HL-60 (cell line): Measurements from ENCODE around the gene SLC9A7.

Source experiments
- DNase-seq, 2 experiments: peaks; one replicate each; pipeline ENCODE4 v3.0.0-alpha.2; 2010 to 2020; ENCODE audit warnings: low read depth in 1 of 2, low spot score in 1 of 2
- H3K27ac ChIP-seq: fragments of 250-450 bp; sonication (Bioruptor Pico); replicated peaks from 2 replicates; pipeline ENCODE4 v1.5.1; 2020; ENCODE audit warnings: mild to moderate bottlenecking, moderate library complexity
- H3K27me3 ChIP-seq: fragments of 250-450 bp; sonication (Bioruptor Pico); 2 replicates; pipeline ENCODE4 v1.5.1; 2021; ENCODE audit warnings: mild to moderate bottlenecking, moderate library complexity; ENCODE audit not compliant: insufficient read depth, poor library complexity, severe bottlenecking
- H3K4me3 ChIP-seq: replicated peaks from 2 replicates; pipeline ENCODE4 v1.5.1; 2011; ENCODE audit warnings: mild to moderate bottlenecking, control low read depth, low read length; ENCODE audit not compliant: insufficient read depth
- GABPA ChIP-seq: IDR thresholded peaks from 2 replicates; pipeline ENCODE4 v1.6.1; 2012; ENCODE audit warnings: low read depth
- POLR2AphosphoS5 ChIP-seq: IDR thresholded peaks from 2 replicates; pipeline ENCODE4 v1.6.1; 2012; ENCODE audit warnings: low read depth
- REST ChIP-seq: IDR thresholded peaks from 2 replicates; pipeline ENCODE4 v1.6.1; 2012; ENCODE audit warnings: low read depth; ENCODE audit not compliant: insufficient replicate concordance
- SPI1 ChIP-seq: IDR thresholded peaks from 2 replicates; pipeline ENCODE4 v1.6.1; 2012; ENCODE audit warnings: low read depth, mild to moderate bottlenecking, borderline replicate concordance
- TF ChIP-seq, protein P1 (sequence below): IDR thresholded peaks from one replicate; pipeline ENCODE4 v1.5.1; 2011; ENCODE audit warnings: low read length, control low read depth, inconsistent platforms; ENCODE audit not compliant: insufficient read depth

Gene SLC9A7

GRCh38 chrX:46575991-46576392, 182.9 kb downstream of the SLC9A7 start:
- DNase-seq = no peak

DNA sequence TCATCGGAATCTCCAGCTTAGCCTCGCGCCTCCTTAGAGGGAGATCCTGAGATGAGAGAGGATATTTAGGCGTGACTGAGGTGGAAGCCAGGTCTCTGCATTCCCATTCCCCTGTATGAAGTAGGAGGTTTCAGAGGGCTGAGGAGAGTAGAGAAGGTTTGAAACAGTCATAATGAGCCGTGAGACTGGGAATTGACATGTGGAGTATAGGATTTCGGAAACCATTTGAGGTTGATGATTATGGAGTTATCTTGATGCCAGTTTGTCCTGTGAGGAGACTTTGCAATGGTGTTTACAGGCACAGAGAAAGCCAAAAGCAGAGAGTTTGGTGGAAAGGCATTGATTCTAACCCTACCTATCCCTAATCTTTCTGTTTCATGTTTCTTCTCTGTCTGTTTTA, 183.3 kb downstream of the SLC9A7 start:
- TF ChIP-seq SPI1 (no peak), POLR2AphosphoS5 (no peak), REST (no peak), GABPA (no peak)
- TF ChIP-seq, protein P1, sequence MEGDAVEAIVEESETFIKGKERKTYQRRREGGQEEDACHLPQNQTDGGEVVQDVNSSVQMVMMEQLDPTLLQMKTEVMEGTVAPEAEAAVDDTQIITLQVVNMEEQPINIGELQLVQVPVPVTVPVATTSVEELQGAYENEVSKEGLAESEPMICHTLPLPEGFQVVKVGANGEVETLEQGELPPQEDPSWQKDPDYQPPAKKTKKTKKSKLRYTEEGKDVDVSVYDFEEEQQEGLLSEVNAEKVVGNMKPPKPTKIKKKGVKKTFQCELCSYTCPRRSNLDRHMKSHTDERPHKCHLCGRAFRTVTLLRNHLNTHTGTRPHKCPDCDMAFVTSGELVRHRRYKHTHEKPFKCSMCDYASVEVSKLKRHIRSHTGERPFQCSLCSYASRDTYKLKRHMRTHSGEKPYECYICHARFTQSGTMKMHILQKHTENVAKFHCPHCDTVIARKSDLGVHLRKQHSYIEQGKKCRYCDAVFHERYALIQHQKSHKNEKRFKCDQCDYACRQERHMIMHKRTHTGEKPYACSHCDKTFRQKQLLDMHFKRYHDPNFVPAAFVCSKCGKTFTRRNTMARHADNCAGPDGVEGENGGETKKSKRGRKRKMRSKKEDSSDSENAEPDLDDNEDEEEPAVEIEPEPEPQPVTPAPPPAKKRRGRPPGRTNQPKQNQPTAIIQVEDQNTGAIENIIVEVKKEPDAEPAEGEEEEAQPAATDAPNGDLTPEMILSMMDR = no peak
- Histone ChIP-seq H3K4me3 (peak overlapping the region; percentile 57), H3K27ac (no peak overlapping the region), H3K27me3 (no peaks in the 10 kb centered on the region)
- DNase-seq = no peak

More at GRCh38 chrX:46575991-46576392, 182.9 kb downstream of the SLC9A7 start:
- no peak overlapping the region for H3K27ac ChIP-seq
- H3K27me3 ChIP-seq = no peaks in the 10 kb centered on the region
- TF ChIP-seq SPI1 (no peak), REST (no peak)
- peak overlapping the region; percentile 57; the same call in 1 of the 2 replicates for H3K4me3 ChIP-seq

GRCh38 chrX:46574774-46575381, 184.0 kb downstream of the SLC9A7 start:
- Histone ChIP-seq H3K4me3 (peak overlapping the region; percentile 57), H3K27ac (no peak overlapping the region), H3K27me3 (no peaks in the 10 kb centered on the region)
- TF ChIP-seq POLR2AphosphoS5 (no peak), SPI1 (no peak), GABPA (no peak), REST (no peak)
- TF ChIP-seq, protein P1 = no peak
- peak in 1 of 2 experiments; percentile 14 for DNase-seq
